MM.1S (cell line): ENCODE results near the gene SERAC1.

Experiments
- DNase-seq: peaks from one replicate; pipeline ENCODE4 v3.0.0-alpha.2; 2015
- H2AFZ ChIP-seq: fragments of 300-600 bp; sonication (generic); 2 replicates; pipeline ENCODE4 v1.6.0; 2016; ENCODE audit warnings: antibody characterized with exemption, low read length
- H3F3A ChIP-seq: fragments of 300-600 bp; sonication (generic); 2 replicates; pipeline ENCODE4 v1.6.1; 2016; ENCODE audit warnings: mild to moderate bottlenecking, antibody characterized with exemption, low read length, moderate library complexity, mixed read lengths; ENCODE audit not compliant: insufficient read depth
- H3K27ac ChIP-seq: fragments of 300-600 bp; sonication (generic); 2 replicates; pipeline ENCODE4 v1.5.1; 2016; ENCODE audit warnings: mild to moderate bottlenecking, low read length
- H3K27me3 ChIP-seq: fragments of 300-600 bp; sonication (generic); replicated peaks from 2 replicates; pipeline ENCODE4 v1.6.0; 2016; ENCODE audit warnings: low read length; ENCODE audit not compliant: insufficient read depth
- H3K36me3 ChIP-seq: fragments of 300-600 bp; sonication (generic); replicated peaks from 2 replicates; pipeline ENCODE4 v1.6.1; 2016; ENCODE audit warnings: mild to moderate bottlenecking, low read length, mixed read lengths; ENCODE audit not compliant: insufficient read depth
- H3K4me1 ChIP-seq: fragments of 300-600 bp; sonication (generic); 2 replicates; pipeline ENCODE4 v1.6.1; 2016; ENCODE audit warnings: low read length, mixed read lengths
- H3K4me2 ChIP-seq: fragments of 300-600 bp; sonication (generic); 2 replicates; pipeline ENCODE4 v1.6.0; 2016; ENCODE audit warnings: low read depth, low read length
- H3K4me3 ChIP-seq: fragments of 300-600 bp; sonication (generic); 2 replicates; pipeline ENCODE4 v1.5.1; 2016; ENCODE audit warnings: low read length, mixed read lengths
- H3K79me2 ChIP-seq: fragments of 300-600 bp; sonication (generic); 2 replicates; pipeline ENCODE4 v1.6.1; 2016; ENCODE audit warnings: mixed run types, low read length, mixed read lengths
- H3K9ac ChIP-seq: fragments of 300-600 bp; sonication (generic); 2 replicates; pipeline ENCODE4 v1.6.1; 2016; ENCODE audit warnings: low read length, mixed read lengths
- H3K9me2 ChIP-seq: fragments of 300-600 bp; sonication (generic); replicated peaks from 2 replicates; pipeline ENCODE4 v1.6.1; 2016; ENCODE audit warnings: mild to moderate bottlenecking, low read length, mixed read lengths; ENCODE audit not compliant: insufficient read depth
- H3K9me3 ChIP-seq: fragments of 300-600 bp; sonication (generic); replicated peaks from 2 replicates; pipeline ENCODE4 v1.6.1; 2016; ENCODE audit warnings: mild to moderate bottlenecking, low read length, mixed read lengths; ENCODE audit not compliant: insufficient read depth
- H4K20me1 ChIP-seq: fragments of 300-600 bp; sonication (generic); 2 replicates; pipeline ENCODE4 v1.6.1; 2016; ENCODE audit warnings: mild to moderate bottlenecking, low read length, moderate library complexity, mixed read lengths; ENCODE audit not compliant: insufficient read depth
- CTCF ChIP-seq: fragments of 300-600 bp; sonication (generic); IDR thresholded peaks from 2 replicates; pipeline ENCODE4 v1.5.1; 2016; ENCODE audit warnings: antibody characterized with exemption, low read length, mixed read lengths
- EZH2 ChIP-seq: fragments of 300-600 bp; sonication (generic); optimal IDR thresholded peaks from 2 replicates; pipeline ENCODE3; 2017; ENCODE audit warnings: low read depth, mild to moderate bottlenecking, antibody characterized with exemption, low read length, mixed read lengths
- EZH2phosphoT487 ChIP-seq: fragments of 300-600 bp; sonication (generic); IDR thresholded peaks from 2 replicates; pipeline ENCODE4 v1.6.1; 2018; ENCODE audit warnings: antibody characterized with exemption, low read length

Gene SERAC1

GRCh38 chr6:158095031-158095430, 73.0 kb downstream of the SERAC1 start:
- no peaks in the 10 kb centered on the region for H3K36me3 ChIP-seq
- no peaks in the 10 kb centered on the region for H3F3A ChIP-seq
- H3K4me3 ChIP-seq: no peak overlapping the region
- H3K27ac ChIP-seq: no peak overlapping the region
- no peaks in the 10 kb centered on the region for H3K79me2 ChIP-seq
- no peaks in the 10 kb centered on the region for H4K20me1 ChIP-seq
- H3K27me3 ChIP-seq: no peaks in the 10 kb centered on the region
- H3K9me2 ChIP-seq: no peaks in the 10 kb centered on the region
- no peak overlapping the region for H3K4me2 ChIP-seq
- no peak overlapping the region for H2AFZ ChIP-seq
- no peak overlapping the region for H3K9ac ChIP-seq
- H3K9me3 ChIP-seq: no peaks in the 10 kb centered on the region
- TF ChIP-seq EZH2phosphoT487 (no peak), CTCF (no peak), EZH2 (no peak)
- no peak for DNase-seq
- H3K4me1 ChIP-seq: no peaks in the 10 kb centered on the region

GRCh38 chr6:158092806-158093205, 75.3 kb downstream of the SERAC1 start:
- no peaks in the 10 kb centered on the region for H3F3A ChIP-seq
- H3K4me2 ChIP-seq: no peak overlapping the region
- H3K79me2 ChIP-seq: no peaks in the 10 kb centered on the region
- no peaks in the 10 kb centered on the region for H3K9me3 ChIP-seq
- no peak overlapping the region for H3K27ac ChIP-seq
- H2AFZ ChIP-seq: no peak overlapping the region
- H3K9ac ChIP-seq: no peak overlapping the region
- H3K9me2 ChIP-seq: no peaks in the 10 kb centered on the region
- no peaks in the 10 kb centered on the region for H3K36me3 ChIP-seq
- DNase-seq: no peak
- H3K27me3 ChIP-seq: no peaks in the 10 kb centered on the region
- no peak overlapping the region for H3K4me3 ChIP-seq
- no peak for TF ChIP-seq EZH2
- TF ChIP-seq CTCF: no peak
- TF ChIP-seq EZH2phosphoT487: no peak
- H3K4me1 ChIP-seq: no peaks in the 10 kb centered on the region
- H4K20me1 ChIP-seq: no peaks in the 10 kb centered on the region

- Histone ChIP-seq H3K4me2 (no peak overlapping the region), H3K36me3 (no peaks in the 10 kb centered on the region)
- no peak for TF ChIP-seq EZH2phosphoT487
- TF ChIP-seq EZH2: no peak
- no peak for TF ChIP-seq CTCF
Measured at GRCh38 chr6:158087224-158087867, 80.7 kb downstream of the SERAC1 start.

More at GRCh38 chr6:158087224-158087867, 80.7 kb downstream of the SERAC1 start:
- Histone ChIP-seq H3K27me3 (no peaks in the 10 kb centered on the region), H2AFZ (no peak overlapping the region), H3K4me1 (no peaks in the 10 kb centered on the region), H3K4me3 (no peak overlapping the region), H4K20me1 (no peaks in the 10 kb centered on the region), H3K27ac (no peak overlapping the region), H3K9me3 (no peaks in the 10 kb centered on the region), H3K9ac (no peak overlapping the region), H3K9me2 (no peaks in the 10 kb centered on the region), H3K79me2 (no peaks in the 10 kb centered on the region), H3F3A (no peaks in the 10 kb centered on the region)
- DNase-seq: no peak
